GM19035 (cell line): ENCODE measurements around the gene PAN2.
A peak's percentile ranks its signal among the peaks of the same experiment; 100 is the strongest.
"Not testable (repeated sequence)": the region's sequence is repeated elsewhere in the genome, so short reads cannot be mapped to it uniquely, and the experiment has no call there.

Experiments used
- ATAC-seq: cut with Tn5 transposase; IDR thresholded peaks from one replicate; pipeline ENCODE4 v1.9.1; 2021; ENCODE audit not compliant: unreplicated experiment

PAN2 gene

DNA sequence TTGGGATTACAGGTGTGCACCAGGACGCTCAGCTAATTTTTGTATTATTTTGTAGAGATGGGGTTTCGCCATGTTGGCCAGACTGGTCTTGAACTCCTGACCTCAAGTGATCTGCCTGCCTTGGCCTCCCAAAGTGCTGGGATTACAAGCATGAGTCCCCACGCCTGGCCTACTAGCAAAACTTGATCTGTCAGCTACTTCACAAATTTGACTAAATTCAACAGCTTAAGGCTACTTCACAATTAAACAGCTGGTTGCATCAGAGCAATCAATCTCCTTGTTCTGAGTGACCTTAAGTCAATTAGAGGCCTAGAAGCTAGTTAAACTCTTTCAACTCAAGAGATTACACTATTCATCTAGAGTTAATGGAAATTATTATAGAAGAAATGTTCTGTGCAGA, 54.9 kb downstream of the PAN2 start:
- no peak for ATAC-seq

GRCh38 chr12:56274299-56274698, 59.5 kb downstream of the PAN2 start:
- no peak for ATAC-seq

- not testable (repeated sequence) for ATAC-seq
Measured at GRCh38 chr12:56272468-56272867, 61.3 kb downstream of the PAN2 start.

DNA sequence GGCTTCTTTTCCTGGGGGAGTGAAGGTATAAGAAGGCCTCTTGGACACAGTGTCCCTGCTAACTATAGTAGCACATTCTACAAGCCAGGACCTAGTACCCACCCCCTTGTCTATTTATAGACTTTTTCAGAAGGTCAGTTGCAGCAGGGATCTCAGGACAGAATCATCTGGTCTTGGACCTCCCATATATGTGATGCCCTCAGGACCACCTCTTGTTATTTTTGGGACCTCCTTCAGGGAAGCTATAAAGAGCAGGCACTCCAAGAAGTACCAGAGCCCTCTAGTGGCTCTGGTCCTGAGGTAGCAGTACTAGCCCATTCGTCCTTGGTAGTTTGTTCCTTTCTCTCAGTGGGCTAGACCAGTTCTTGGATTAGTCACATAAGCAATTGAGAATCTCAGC, 62.8 kb downstream of the PAN2 start:
- no peak for ATAC-seq

- ATAC-seq = peak; percentile 8
Measured at GRCh38 chr12:56267443-56268071, 66.2 kb downstream of the PAN2 start.

DNA sequence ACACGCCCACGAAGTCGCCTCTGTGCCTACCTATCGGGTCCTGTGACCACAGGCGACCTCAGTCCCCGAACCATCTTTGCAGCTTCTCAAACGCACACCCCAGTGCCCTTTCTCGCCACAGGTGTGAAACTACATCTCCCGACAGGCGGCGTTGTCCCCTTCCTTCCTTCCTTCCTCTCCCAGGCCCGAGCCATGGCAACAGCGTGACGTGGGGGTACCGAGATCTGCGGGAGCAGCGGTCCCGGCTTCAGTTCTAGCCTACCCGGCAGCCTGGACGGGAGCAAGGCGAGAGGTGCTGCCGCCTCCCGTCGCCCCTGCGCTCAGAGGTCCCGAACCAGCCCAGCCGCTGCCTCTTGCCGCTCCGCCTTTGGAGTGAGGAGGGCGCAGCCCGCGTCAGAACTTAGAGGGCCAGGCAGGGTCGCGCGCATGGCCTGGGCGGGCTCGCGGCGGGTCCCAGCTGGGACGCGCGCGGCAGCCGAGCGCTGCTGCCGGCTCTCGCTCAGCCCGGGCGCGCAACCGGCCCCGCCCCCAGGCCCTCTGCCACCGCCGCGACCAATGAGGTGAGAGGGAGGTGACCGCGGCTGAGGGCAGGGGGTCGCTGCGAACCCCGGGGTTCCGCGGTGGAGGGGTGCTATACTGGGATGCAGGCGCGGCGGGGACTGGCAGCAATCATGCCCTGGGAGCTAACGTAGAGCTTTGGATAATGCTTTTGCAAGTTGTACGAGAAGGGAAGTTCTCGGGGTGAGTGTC, 66.9 kb downstream of the PAN2 start, which contains the start of gene COQ10A:
Gene COQ10A (plus strand): TSS at position 250 of the 750 bp plus-strand sequence. CDS start 177 bp downstream, at position 427.
- ATAC-seq = peak; percentile 91
